Activated CD8-positive, alpha-beta memory T cell treated with anti-CD3 and anti-CD28 coated beads, Interleukin-2, amount 10 ng/mL, durations not matched to agents 7 days and 5 days (primary cell): ENCODE data around the gene TMEM69. TPM values are rescaled to one million over a fixed set of nuclear protein-coding genes. Genes with fewer than 3 reads are reported as not detected.
"Not testable (repeated sequence)": the region's sequence is repeated elsewhere in the genome, so short reads cannot be mapped to it uniquely, and the experiment has no call there.

Experiments
- ATAC-seq: fragments of 150-1000 bp; cut with Tn5 transposase; one replicate; pipeline ENCODE4 v1.10.0; 2021; ENCODE audit warnings: moderate library complexity
- CTCF ChIA-PET: fragments of 350-600 bp; sonication (Branson Sonifier 250); formaldehyde crosslinking; loops from one replicate; lab custom pipeline; 2021; ENCODE audit warnings: antibody characterized with exemption; lab: Charles Lee
- DNase-seq: peaks from one replicate; pipeline ENCODE4 v3.0.0-alpha.2; 2020
- H3K27ac Mint-ChIP-seq: one replicate; pipeline ENCODE4 v1.8.0; 2021; ENCODE audit warnings: mild to moderate bottlenecking, mixed read lengths
- H3K27me3 Mint-ChIP-seq: one replicate; pipeline ENCODE4 v1.8.0; 2021; ENCODE audit warnings: mixed read lengths
- H3K36me3 Mint-ChIP-seq: one replicate; pipeline ENCODE4 v1.8.0; 2021; ENCODE audit warnings: mild to moderate bottlenecking, mixed read lengths
- H3K4me1 Mint-ChIP-seq: one replicate; pipeline ENCODE4 v1.8.0; 2021; ENCODE audit warnings: mixed read lengths
- H3K4me3 Mint-ChIP-seq: one replicate; pipeline ENCODE4 v1.8.0; 2021; ENCODE audit warnings: mild to moderate bottlenecking, moderate library complexity, mixed read lengths
- H3K9me3 Mint-ChIP-seq: one replicate; pipeline ENCODE4 v1.8.0; 2022; ENCODE audit warnings: low read depth, mixed read lengths
- total RNA-seq, 2 experiments: library from RNA; stranded (reverse); gene quantifications; one replicate each; pipeline ENCODE4 v1.2.3, GENCODE V29; 2021

TMEM69 gene
- total RNA-seq, 2 experiments from 2014 or later, result 20.9 to 24.0 TPM

GRCh38 chr1:45726007-45726406 is 38.0 kb downstream of the TMEM69 start:
- CTCF ChIA-PET, H3K27me3 Mint-ChIP-seq, H3K9me3 Mint-ChIP-seq, H3K27ac Mint-ChIP-seq, ATAC-seq, H3K4me3 Mint-ChIP-seq, H3K4me1 Mint-ChIP-seq, H3K36me3 Mint-ChIP-seq, DNase-seq: not testable (repeated sequence)

- peaks cover 2% of the 10 kb centered on the region for H3K4me1 Mint-ChIP-seq
Observed at GRCh38 chr1:45730075-45730779, 42.2 kb downstream of the TMEM69 start.

GRCh38 chr1:45730780-45731319 is 42.9 kb downstream of the TMEM69 start:
- Mint-ChIP-seq H3K27ac (no peak overlapping the region), H3K4me1 (peaks cover 2% of the 10 kb centered on the region), H3K36me3 (peaks cover 4% of the 10 kb centered on the region), H3K27me3 (no peaks in the 10 kb centered on the region), H3K9me3 (no peaks in the 10 kb centered on the region), H3K4me3 (no peak overlapping the region)
- DNase-seq (no peak), ATAC-seq (no peak)
- CTCF ChIA-PET, result no interaction called here

More at GRCh38 chr1:45730075-45730779, 42.2 kb downstream of the TMEM69 start:
- Mint-ChIP-seq H3K27me3 (no peaks in the 10 kb centered on the region), H3K9me3 (no peaks in the 10 kb centered on the region), H3K36me3 (peaks cover 4% of the 10 kb centered on the region), H3K4me3 (no peak overlapping the region), H3K27ac (no peak overlapping the region)
- no peak for ATAC-seq
- CTCF ChIA-PET, result no interaction called here
- no peak for DNase-seq

GRCh38 chr1:45739137-45739536 is 51.2 kb downstream of the TMEM69 start:
- Mint-ChIP-seq H3K36me3 (peaks cover 19% of the 10 kb centered on the region), H3K4me3 (no peak overlapping the region), H3K27me3 (no peaks in the 10 kb centered on the region), H3K9me3 (no peaks in the 10 kb centered on the region), H3K27ac (no peak overlapping the region), H3K4me1 (no peaks in the 10 kb centered on the region)
- no peak for ATAC-seq
- CTCF ChIA-PET, result no interaction called here
- DNase-seq, result no peak

GRCh38 chr1:45739641-45740156 is 51.7 kb downstream of the TMEM69 start:
- H3K4me1 Mint-ChIP-seq, H3K27ac Mint-ChIP-seq, ATAC-seq, H3K9me3 Mint-ChIP-seq, CTCF ChIA-PET, H3K4me3 Mint-ChIP-seq, DNase-seq, H3K27me3 Mint-ChIP-seq: not testable (repeated sequence)
- H3K36me3 Mint-ChIP-seq, result peaks cover 20% of the 10 kb centered on the region

Other genes with a start within 250 kb of the TMEM69 start
- gene TESK2, start 197.0 kb upstream of the TMEM69 start, total RNA-seq, result 1 to 10 TPM; 3.0 to 4.4 TPM
- gene CCDC163, start 188.1 kb upstream of the TMEM69 start, total RNA-seq, result 1 to 10 TPM; 7.8 to 7.9 TPM
- gene MMACHC, start 187.9 kb upstream of the TMEM69 start, total RNA-seq, result 1 to 10 TPM; 7.3 to 8.4 TPM
- gene PRDX1, start 166.3 kb upstream of the TMEM69 start, total RNA-seq, result 100 to 1,000 TPM; 225 to 412 TPM
- 100 to 1,000 TPM; 137 to 150 TPM for gene AKR1A1, start 137.4 kb upstream of the TMEM69 start, total RNA-seq
- 100 to 1,000 TPM; 233 to 256 TPM for gene NASP, start 104.1 kb upstream of the TMEM69 start, total RNA-seq
- 1 to 10 TPM; 2.5 to 3.9 TPM for gene CCDC17, start 64.1 kb upstream of the TMEM69 start, total RNA-seq
- gene GPBP1L1, start 1.6 kb upstream of the TMEM69 start, total RNA-seq, result 100 to 1,000 TPM; 110 to 111 TPM
- gene IPP, start 62.5 kb downstream of the TMEM69 start, total RNA-seq, result 10 to 100 TPM; 10.8 to 12.3 TPM
- gene MAST2, start 115.4 kb downstream of the TMEM69 start, total RNA-seq, result 10 to 100 TPM; 29.5 to 35.6 TPM